ENCODE results near the gene GKN2.

GKN2 gene

DNA sequence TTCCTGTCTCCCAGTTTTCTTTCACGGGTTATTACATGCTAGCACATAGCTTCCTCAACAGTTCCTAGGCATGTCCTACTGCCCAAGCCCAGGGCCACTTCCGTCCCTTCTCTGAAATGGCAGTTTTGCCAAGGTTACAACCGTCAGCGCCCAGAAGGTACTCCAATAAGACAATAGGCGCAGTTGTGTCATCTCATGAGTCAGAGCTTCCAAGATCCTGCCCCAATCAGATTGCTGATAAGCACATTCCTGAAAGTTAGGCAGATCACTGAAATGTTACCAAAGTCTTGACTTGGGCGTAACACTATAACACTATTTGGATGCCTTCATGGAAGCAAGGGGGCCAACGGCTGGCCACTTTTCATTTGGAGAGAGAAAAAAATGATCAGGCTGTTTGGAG lies 34.2 kb downstream of the GKN2 start:
- H3K4me3 ChIP-seq (ENCODE audit: control insufficient read depth, low read depth, low read length) = no peak overlapping the region
- no peak for DNase-seq (ENCODE audit: low read depth)
- TF ChIP-seq, protein P1, sequence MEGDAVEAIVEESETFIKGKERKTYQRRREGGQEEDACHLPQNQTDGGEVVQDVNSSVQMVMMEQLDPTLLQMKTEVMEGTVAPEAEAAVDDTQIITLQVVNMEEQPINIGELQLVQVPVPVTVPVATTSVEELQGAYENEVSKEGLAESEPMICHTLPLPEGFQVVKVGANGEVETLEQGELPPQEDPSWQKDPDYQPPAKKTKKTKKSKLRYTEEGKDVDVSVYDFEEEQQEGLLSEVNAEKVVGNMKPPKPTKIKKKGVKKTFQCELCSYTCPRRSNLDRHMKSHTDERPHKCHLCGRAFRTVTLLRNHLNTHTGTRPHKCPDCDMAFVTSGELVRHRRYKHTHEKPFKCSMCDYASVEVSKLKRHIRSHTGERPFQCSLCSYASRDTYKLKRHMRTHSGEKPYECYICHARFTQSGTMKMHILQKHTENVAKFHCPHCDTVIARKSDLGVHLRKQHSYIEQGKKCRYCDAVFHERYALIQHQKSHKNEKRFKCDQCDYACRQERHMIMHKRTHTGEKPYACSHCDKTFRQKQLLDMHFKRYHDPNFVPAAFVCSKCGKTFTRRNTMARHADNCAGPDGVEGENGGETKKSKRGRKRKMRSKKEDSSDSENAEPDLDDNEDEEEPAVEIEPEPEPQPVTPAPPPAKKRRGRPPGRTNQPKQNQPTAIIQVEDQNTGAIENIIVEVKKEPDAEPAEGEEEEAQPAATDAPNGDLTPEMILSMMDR (conservative IDR thresholded peaks at IDR 0.05; ENCODE audit: control insufficient read depth, insufficient read depth, low read depth, low read length) = no peak

DNA sequence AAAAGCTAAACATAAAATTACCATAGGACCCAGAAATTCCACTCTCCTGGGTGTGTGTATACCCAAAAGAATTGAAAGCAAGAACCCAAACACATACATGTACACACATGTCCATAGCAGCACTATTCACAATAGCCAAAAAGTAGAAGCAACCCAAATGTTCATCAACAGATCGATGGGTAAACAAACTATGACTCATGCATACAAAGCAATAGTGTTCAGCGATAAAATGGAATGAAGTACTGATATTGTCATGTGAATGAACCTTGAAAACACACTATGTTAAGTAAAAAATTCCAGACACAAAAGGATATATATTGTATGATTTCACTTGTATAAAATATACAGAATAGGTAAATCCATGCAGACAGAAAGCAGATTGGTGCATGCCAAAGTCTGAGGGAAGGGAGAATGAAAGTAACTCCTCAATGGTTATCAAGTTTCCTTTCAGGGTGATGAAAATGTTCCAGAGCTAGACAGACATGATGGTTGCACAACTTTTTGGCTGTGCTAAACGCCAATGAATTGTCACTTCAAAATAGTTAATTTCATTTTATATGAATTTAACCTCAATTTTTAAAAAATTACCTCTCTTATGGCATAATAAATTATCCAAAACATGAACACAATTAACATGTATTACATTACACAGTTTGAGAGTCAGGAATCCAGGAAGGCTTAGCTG lies 35.5 kb downstream of the GKN2 start:
- H3K4me3 ChIP-seq (ENCODE audit: control insufficient read depth, low read depth, low read length) = no peak overlapping the region
- TF ChIP-seq, protein P1 (conservative IDR thresholded peaks at IDR 0.05; ENCODE audit: control insufficient read depth, insufficient read depth, low read depth, low read length) = no peak
- DNase-seq (ENCODE audit: low read depth) = no peak

DNA sequence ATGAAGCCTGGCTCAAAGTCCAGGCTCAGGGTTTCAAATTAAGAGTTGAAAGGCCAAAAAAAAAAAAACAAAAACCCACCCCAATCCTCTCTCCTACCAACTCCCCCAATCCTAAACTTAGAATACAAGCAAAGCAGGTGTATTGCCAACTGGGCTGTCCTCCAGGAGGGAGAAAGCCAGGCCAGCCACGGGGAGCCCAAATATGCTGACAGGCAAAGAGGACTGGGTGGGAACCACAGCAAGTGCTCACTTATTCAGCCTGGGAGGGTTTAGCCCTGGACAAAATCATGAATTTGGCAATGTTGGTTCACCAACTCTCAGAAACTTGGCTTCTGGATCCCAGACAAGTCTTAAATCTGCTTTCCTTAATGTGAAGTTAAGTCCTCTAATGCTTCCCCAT lies 36.5 kb downstream of the GKN2 start:
- DNase-seq (ENCODE audit: low read depth) = no peak
- TF ChIP-seq, protein P1 (conservative IDR thresholded peaks at IDR 0.05; ENCODE audit: control insufficient read depth, insufficient read depth, low read depth, low read length) = no peak
- H3K4me3 ChIP-seq (ENCODE audit: control insufficient read depth, low read depth, low read length) = no peak overlapping the region

DNA sequence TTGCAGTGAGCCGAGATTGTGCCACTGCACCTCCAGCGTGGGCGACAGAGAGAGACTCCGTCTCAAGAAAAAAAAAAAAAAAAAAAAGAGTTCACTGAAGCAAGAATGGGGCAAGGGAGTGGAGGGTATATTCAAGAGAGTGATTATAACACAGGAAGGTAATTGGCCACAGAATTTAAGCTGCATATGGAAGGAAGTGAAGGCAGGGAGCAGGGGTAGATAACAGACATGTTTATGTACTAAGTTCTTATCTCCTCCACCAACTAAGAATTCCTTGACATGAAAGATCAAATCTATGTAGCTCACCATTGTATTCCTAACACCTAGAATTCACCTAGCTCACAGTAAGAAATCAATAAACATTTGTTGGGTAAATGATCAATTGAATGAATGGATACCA lies 37.3 kb downstream of the GKN2 start:
- TF ChIP-seq, protein P1 (conservative IDR thresholded peaks at IDR 0.05; ENCODE audit: control insufficient read depth, insufficient read depth, low read depth, low read length) = no peak
- no peak overlapping the region for H3K4me3 ChIP-seq (ENCODE audit: control insufficient read depth, low read depth, low read length)
- DNase-seq (ENCODE audit: low read depth) = no peak

DNA sequence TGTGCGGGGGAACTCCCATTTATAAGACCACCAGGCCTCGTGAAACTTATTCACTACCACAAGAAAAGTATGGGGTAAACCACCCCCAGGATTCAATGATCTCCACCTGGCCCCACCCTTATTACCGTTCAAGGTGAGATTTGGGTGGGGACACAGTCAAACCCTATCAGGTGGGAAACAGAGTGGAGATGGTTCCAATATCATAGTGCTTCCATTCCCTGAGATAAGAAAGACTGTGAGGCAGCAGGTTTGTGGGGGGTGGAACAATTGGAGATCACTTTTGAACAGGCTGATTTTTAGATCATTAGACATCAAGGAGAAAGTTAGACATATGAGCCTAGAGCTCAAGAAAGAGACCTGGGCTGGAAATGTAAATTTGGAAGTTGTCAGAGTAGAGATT lies 39.3 kb downstream of the GKN2 start:
- TF ChIP-seq, protein P1 (conservative IDR thresholded peaks at IDR 0.05; ENCODE audit: control insufficient read depth, insufficient read depth, low read depth, low read length) = no peak
- no peak for DNase-seq (ENCODE audit: low read depth)
- H3K4me3 ChIP-seq (ENCODE audit: control insufficient read depth, low read depth, low read length) = no peak overlapping the region

DNA sequence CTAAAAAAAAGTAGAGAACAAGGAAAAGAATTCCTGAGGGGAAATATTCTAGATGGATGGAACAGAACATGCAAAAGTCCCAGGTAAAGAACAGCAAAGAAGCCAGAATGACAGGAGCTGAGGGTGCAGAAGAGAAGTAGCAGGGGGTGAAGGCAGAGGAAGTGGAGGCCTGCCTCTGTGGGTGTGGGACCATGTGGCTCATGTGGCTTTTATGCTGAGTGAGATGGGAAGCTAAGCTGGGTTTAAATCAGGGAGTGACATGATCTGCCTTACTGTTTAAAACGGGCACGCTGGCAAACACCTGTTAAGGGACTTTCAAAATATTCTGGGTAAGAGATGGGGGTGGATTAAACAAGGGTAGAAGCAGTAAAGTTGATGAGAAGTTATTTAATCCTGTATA lies 40.0 kb downstream of the GKN2 start:
- TF ChIP-seq, protein P1 (conservative IDR thresholded peaks at IDR 0.05; ENCODE audit: control insufficient read depth, insufficient read depth, low read depth, low read length) = no peak
- no peak for DNase-seq (ENCODE audit: low read depth)
- H3K4me3 ChIP-seq (ENCODE audit: control insufficient read depth, low read depth, low read length) = no peak overlapping the region

DNA sequence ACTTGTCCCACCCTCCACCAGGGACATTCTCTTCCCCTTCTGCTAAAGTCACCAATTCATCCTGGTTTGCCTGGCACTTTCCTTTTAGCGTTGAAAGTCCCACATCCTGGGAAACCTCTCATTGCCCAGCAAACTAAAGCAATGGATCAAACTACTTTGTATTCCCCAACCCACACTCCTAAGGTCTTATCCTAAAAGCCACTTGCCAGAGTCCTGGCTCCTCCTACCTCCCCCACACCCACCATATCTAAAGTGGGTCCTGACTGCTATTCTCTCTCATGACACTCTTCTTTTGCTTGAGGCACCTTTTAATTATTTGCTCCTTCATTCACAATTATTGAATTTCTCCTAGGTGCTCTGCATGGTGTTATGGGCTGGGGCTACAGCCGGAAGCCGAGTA lies 40.6 kb downstream of the GKN2 start:
- TF ChIP-seq, protein P1 (conservative IDR thresholded peaks at IDR 0.05; ENCODE audit: control insufficient read depth, insufficient read depth, low read depth, low read length) = no peak
- no peak overlapping the region for H3K4me3 ChIP-seq (ENCODE audit: control insufficient read depth, low read depth, low read length)
- no peak for DNase-seq (ENCODE audit: low read depth)

All from fibroblast of mammary gland (primary cell).